Hepatocyte (in vitro differentiated cells): ENCODE results near the gene RAB11FIP3. TPM values are rescaled to one million over a fixed set of nuclear protein-coding genes. Genes with fewer than 3 reads are reported as not detected.

ENCODE experiments used
- DNase-seq: peaks from one replicate; pipeline ENCODE4 v3.0.0-alpha.2; 2016; ENCODE audit warnings: low spot score
- H2AFZ ChIP-seq: fragments of 200-600 bp; sonication (generic); 2 replicates; pipeline ENCODE4 v1.6.0; 2016; ENCODE audit warnings: antibody characterized with exemption, mild to moderate bottlenecking
- H3K27ac ChIP-seq: fragments of 200-600 bp; sonication (generic); 2 replicates; pipeline ENCODE4 v1.5.1; 2016; ENCODE audit warnings: mild to moderate bottlenecking
- H3K27me3 ChIP-seq: fragments of 200-600 bp; sonication (generic); 2 replicates; pipeline ENCODE4 v1.6.1; 2016
- H3K36me3 ChIP-seq: fragments of 200-600 bp; sonication (generic); replicated peaks from 2 replicates; pipeline ENCODE4 v1.5.1; 2016; ENCODE audit warnings: low read depth; ENCODE audit not compliant: insufficient read depth
- H3K4me1 ChIP-seq: fragments of 200-600 bp; sonication (generic); 2 replicates; pipeline ENCODE4 v1.5.1; 2016; ENCODE audit warnings: mild to moderate bottlenecking, moderate library complexity; ENCODE audit not compliant: insufficient read depth
- H3K4me2 ChIP-seq: fragments of 200-600 bp; sonication (generic); 2 replicates; pipeline ENCODE4 v1.6.0; 2016
- H3K4me3 ChIP-seq: fragments of 200-600 bp; sonication (generic); 2 replicates; pipeline ENCODE4 v1.5.1; 2016; ENCODE audit warnings: mild to moderate bottlenecking
- H3K79me2 ChIP-seq: fragments of 200-600 bp; sonication (generic); 2 replicates; pipeline ENCODE4 v1.6.0; 2017; ENCODE audit warnings: mild to moderate bottlenecking
- H3K9me2 ChIP-seq: fragments of 200-600 bp; sonication (generic); replicated peaks from 2 replicates; pipeline ENCODE4 v1.6.0; 2017; ENCODE audit warnings: mild to moderate bottlenecking; ENCODE audit not compliant: insufficient read depth
- H3K9me3 ChIP-seq: fragments of 200-600 bp; sonication (generic); 2 replicates; pipeline ENCODE4 v1.5.1; 2016; ENCODE audit warnings: low read depth, mild to moderate bottlenecking
- H4K20me1 ChIP-seq: fragments of 200-600 bp; sonication (generic); 2 replicates; pipeline ENCODE4 v1.6.0; 2016; ENCODE audit warnings: mild to moderate bottlenecking; ENCODE audit not compliant: insufficient read depth, poor library complexity, severe bottlenecking
- EZH2 ChIP-seq: fragments of 200-600 bp; sonication (generic); IDR thresholded peaks from 2 replicates; pipeline ENCODE4 v1.6.1; 2016; ENCODE audit warnings: antibody characterized with exemption, mild to moderate bottlenecking, borderline replicate concordance
- EZH2phosphoT487 ChIP-seq: fragments of 200-600 bp; sonication (generic); IDR thresholded peaks from one replicate; pipeline ENCODE4 v1.6.1; 2018; ENCODE audit warnings: antibody characterized with exemption, mild to moderate bottlenecking, low read depth, moderate library complexity; ENCODE audit not compliant: unreplicated experiment, severe bottlenecking
- WGBS: methylation state at CpG from one replicate; pipeline ENCODE4 v1.1.6; 2016; ENCODE audit warnings: low lambda C conversion rate; ENCODE audit errors: missing lambda C conversion rate; 5-methylcytosine and 5-hydroxymethylcytosine counted together
- polyA plus RNA-seq: library from polyadenylated mRNA; unstranded; fragments of >200 nt; fragmentation: Nextera tagmentation; extraction: Ambion mirVana; gene quantifications from 2 replicates; pipeline ENCODE4 v1.2.1, GENCODE V29; 2016
- total RNA-seq: library from RNA; depleted of rRNA; stranded (reverse); fragments of >200 nt; gene quantifications from 2 replicates; pipeline ENCODE4 v1.2.3, GENCODE V29; 2014
- TF ChIP-seq, protein P1 (sequence below): fragments of 200-600 bp; sonication (generic); IDR thresholded peaks from 2 replicates; pipeline ENCODE4 v1.5.1; 2016; ENCODE audit warnings: antibody characterized with exemption, mild to moderate bottlenecking; ENCODE audit not compliant: poor library complexity

Gene RAB11FIP3
- total and polyA plus RNA-seq, 2 experiments from 2014 or later, result 47.3 to 72.8 TPM

DNA sequence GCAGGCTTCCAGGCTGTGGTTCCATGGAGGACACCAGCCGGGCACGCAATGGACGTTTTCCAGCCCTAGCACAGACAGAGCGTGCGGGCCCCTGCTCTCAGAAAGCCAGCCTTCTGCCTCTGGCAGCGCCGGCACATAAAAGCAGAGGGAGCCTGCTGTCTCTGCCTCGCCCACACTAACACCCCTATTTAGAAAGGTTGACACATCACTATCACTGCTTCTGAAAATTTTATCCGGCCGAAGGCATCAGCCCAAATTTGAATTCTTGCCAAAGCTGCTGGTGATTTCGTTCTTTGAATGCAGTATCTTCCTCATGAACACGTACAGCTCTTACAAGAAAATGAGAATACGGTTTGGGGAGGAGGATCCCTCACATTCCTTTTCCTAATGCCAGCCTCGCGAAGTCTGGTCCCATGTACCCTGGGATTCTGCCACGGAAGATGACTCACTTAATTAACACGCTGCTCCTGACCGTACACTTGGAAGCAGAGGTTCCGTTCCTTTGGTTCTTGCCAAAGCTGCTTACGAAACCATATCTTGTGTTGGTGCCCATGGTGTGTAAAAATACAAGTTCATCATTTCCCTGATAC lies 1.3 kb upstream of the RAB11FIP3 start:
- no peak overlapping the region for H2AFZ ChIP-seq
- H3K9me2 ChIP-seq, result no peaks in the 10 kb centered on the region
- H3K4me1 ChIP-seq, result peaks cover 24% of the 10 kb centered on the region
- peak; percentile 71 for DNase-seq
- H3K4me3 ChIP-seq, result no peak overlapping the region
- TF ChIP-seq EZH2phosphoT487, result no peak
- TF ChIP-seq, protein P1, sequence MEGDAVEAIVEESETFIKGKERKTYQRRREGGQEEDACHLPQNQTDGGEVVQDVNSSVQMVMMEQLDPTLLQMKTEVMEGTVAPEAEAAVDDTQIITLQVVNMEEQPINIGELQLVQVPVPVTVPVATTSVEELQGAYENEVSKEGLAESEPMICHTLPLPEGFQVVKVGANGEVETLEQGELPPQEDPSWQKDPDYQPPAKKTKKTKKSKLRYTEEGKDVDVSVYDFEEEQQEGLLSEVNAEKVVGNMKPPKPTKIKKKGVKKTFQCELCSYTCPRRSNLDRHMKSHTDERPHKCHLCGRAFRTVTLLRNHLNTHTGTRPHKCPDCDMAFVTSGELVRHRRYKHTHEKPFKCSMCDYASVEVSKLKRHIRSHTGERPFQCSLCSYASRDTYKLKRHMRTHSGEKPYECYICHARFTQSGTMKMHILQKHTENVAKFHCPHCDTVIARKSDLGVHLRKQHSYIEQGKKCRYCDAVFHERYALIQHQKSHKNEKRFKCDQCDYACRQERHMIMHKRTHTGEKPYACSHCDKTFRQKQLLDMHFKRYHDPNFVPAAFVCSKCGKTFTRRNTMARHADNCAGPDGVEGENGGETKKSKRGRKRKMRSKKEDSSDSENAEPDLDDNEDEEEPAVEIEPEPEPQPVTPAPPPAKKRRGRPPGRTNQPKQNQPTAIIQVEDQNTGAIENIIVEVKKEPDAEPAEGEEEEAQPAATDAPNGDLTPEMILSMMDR, result no peak
- TF ChIP-seq EZH2, result no peak
- H3K27ac ChIP-seq, result peak overlapping the region; percentile 89
- no peaks in the 10 kb centered on the region for H3K27me3 ChIP-seq
- no peaks in the 10 kb centered on the region for H3K9me3 ChIP-seq
- H3K36me3 ChIP-seq, result no peaks in the 10 kb centered on the region
- WGBS, result 69% methylated on average over 20 of the region's 20 CpGs
- H4K20me1 ChIP-seq, result peaks cover 27% of the 10 kb centered on the region
- H3K79me2 ChIP-seq, result peaks cover 30% of the 10 kb centered on the region
- H3K4me2 ChIP-seq, result peak overlapping the region; percentile 96

DNA sequence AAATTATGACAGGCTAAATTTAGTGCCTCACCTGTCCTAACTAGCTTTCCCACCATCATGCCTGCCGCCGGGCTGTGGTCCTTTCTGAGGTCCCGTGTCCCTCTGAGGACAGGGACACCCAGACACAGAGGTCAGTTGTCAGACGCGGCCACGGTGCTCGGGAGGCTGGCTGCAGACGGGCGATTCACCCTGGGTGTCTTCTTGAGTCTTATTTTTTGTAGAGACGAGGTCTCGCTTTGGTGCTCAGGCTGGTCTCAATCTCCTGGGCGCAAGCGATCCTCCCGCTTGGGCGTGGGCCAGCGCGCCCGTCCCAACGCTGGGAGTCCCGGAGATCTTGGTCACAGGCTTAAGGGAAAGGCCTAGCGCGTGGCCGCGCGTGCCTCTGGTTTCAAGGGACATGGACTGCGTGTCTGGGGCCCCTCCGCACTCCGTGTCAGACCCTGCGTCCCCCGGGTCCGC lies 797 bp upstream of the RAB11FIP3 start:
- Histone ChIP-seq H4K20me1 (peaks cover 27% of the 10 kb centered on the region), H2AFZ (peak overlapping the region; percentile 98), H3K4me3 (peak overlapping the region; percentile 69), H3K9me3 (no peaks in the 10 kb centered on the region), H3K79me2 (peaks cover 35% of the 10 kb centered on the region), H3K4me2 (peak overlapping the region; percentile 96), H3K9me2 (no peaks in the 10 kb centered on the region), H3K27me3 (no peaks in the 10 kb centered on the region), H3K27ac (peak overlapping the region; percentile 89), H3K4me1 (peaks cover 24% of the 10 kb centered on the region), H3K36me3 (no peaks in the 10 kb centered on the region)
- no peak for DNase-seq
- TF ChIP-seq, protein P1, result no peak
- TF ChIP-seq EZH2phosphoT487, result no peak
- TF ChIP-seq EZH2, result no peak
- WGBS, result 21% methylated on average over 29 of the region's 31 CpGs

DNA sequence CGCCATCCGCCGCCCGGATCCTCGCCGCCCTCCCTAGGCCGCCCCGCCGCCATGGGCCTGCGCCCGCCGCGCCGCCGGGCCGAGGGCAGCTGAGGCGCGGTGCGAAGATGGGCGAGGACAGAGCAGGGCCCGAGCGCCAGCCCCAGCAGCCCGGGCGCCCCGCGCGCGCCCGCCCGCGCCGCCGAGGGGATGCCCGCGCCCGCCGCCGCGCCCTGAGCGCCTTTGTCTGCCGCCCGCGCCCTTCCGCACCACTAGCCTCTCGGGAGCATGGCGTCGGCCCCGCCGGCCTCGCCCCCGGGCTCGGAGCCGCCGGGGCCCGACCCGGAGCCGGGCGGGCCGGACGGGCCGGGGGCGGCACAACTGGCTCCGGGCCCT lies 278 bp downstream of the RAB11FIP3 start:
- Histone ChIP-seq H3K9me3 (no peaks in the 10 kb centered on the region), H3K79me2 (peaks cover 46% of the 10 kb centered on the region), H3K4me1 (peaks cover 24% of the 10 kb centered on the region), H3K27me3 (no peaks in the 10 kb centered on the region), H3K27ac (peak overlapping the region; percentile 89), H3K4me2 (peak overlapping the region; percentile 96), H3K9me2 (no peaks in the 10 kb centered on the region), H3K36me3 (no peaks in the 10 kb centered on the region), H3K4me3 (peak overlapping the region; percentile 69), H4K20me1 (peaks cover 27% of the 10 kb centered on the region), H2AFZ (peak overlapping the region; percentile 98)
- 1% methylated on average over 14 of the region's 63 CpGs for WGBS
- DNase-seq, result peak; percentile 58
- TF ChIP-seq EZH2 (no peak), EZH2phosphoT487 (no peak)
- TF ChIP-seq, protein P1, result no peak
